GM21737 (cell line): ENCODE data around the gene VTI1A.
"Not testable (repeated sequence)": the region's sequence is repeated elsewhere in the genome, so short reads cannot be mapped to it uniquely, and the experiment has no call there.

Source experiments
- ATAC-seq: cut with Tn5 transposase; IDR thresholded peaks from one replicate; pipeline ENCODE4 v1.9.1; 2021; ENCODE audit warnings: mild to moderate bottlenecking, moderate library complexity; ENCODE audit not compliant: unreplicated experiment

The VTI1A gene

DNA sequence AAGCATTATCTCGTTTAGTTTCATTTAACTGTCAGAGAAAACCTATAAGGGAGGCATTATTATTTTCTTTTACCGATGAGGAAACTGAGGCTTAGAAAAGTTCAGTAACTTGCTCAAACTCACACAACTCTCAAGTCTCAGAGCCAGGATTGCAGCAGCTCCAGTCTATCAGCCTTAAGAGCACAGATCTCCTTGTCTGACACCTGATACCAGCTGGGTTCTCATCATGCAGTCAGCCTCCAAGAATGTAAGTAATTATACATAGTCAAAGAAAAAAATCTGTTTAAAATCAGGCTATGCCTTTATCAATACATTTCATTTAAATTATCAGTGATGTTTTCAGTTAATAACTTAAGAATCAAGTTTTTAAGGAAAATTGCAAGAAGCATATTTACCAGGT is 266.4 kb downstream of the VTI1A start:
- ATAC-seq: no peak

- no peak for ATAC-seq
Observed at GRCh38 chr10:112715581-112715980, 268.6 kb downstream of the VTI1A start.

DNA sequence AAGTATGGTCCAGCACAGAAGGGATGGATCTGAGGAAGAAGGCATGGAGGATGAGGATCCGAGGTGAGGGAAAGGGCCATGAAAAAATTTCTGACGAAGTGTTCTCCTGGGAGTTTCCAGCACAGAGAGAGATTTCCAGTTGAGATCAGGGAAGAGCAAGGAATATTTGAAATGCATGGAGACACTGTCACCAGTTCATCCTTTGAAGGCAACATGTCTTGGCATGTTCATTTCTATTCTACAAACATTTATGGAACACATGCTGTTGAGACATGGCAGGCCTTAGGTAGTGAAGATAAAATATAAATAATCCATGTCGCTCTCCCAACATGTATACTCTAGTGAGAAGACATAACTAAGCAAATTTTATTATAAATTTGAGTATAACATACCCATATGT is 269.1 kb downstream of the VTI1A start:
- no peak for ATAC-seq

DNA sequence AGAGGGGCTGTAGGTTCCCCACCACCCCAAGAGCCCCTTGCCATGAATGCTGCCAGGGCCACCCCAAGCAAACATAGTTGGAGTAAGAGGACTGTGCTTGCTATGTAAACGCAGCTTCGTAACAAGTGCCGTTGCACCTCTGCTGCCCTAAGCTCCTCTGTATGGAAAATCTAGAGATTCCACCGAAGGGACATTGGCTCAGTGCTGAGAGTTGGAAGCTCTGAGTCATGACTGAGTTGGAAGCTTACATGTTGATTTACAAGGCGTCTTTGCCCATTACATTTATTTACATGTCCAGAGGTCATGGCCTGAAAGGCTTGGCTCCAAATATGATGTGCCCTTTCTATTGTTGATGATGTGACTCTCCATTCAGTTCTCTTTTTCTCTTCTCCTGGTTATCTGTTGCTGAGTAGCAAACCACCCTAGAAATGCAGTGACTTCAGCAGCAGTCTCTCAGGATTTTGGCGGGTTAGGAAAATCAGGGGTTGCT is 270.0 kb downstream of the VTI1A start:
- ATAC-seq: no peak

- no peak for ATAC-seq
Observed at GRCh38 chr10:112720178-112720577, 273.2 kb downstream of the VTI1A start.

DNA sequence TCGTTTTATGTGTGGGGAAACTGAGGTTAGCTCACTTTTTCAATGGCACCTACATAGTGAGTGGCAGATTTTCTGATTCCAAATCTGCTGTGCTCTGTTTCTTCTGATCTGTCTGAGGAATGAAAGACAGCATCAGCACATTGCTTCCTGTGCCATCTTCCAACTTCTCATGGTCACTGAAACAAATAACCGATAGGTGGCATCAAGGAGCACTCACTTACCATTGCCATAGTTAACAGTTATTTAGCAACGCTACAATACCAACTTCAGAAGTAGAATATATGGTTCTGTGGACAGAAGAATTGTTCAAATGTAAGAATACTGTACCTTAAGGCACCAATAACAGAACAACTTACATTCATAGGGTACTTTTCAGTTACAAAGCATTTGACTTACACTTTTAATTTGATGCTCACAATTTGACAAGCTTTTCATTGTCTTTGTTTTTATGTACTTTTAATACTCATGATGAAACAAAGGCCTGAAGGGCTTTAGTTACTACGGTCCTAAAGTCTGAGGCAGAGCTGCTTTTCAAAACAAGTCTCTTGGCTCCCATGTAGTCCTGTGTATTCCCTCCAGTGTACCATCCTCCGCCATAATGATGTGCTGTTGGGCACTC is 274.2 kb downstream of the VTI1A start:
- peak; percentile 71 for ATAC-seq

GRCh38 chr10:112722758-112723157 is 275.7 kb downstream of the VTI1A start:
- no peak for ATAC-seq

DNA sequence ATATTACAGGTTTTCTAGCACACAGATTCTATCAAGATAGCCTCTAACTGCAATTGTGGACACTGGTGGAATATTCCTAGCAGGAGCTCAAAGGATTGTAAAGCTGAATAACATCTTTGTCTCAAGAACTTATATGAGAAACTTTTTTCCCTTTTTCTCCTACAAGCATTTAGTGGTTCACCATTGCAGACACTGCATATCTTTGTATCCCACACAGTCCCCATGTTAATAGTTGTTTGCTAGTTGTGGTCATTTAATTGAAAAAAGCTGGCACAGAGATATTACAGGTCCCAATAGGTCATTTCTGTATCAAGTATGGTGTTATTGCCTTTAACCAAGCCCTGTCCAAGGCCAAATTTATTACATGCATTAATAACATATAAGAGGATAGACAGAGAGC is 276.9 kb downstream of the VTI1A start:
- no peak for ATAC-seq

- ATAC-seq: no peak
Observed at GRCh38 chr10:112724404-112724991, 277.5 kb downstream of the VTI1A start.

DNA sequence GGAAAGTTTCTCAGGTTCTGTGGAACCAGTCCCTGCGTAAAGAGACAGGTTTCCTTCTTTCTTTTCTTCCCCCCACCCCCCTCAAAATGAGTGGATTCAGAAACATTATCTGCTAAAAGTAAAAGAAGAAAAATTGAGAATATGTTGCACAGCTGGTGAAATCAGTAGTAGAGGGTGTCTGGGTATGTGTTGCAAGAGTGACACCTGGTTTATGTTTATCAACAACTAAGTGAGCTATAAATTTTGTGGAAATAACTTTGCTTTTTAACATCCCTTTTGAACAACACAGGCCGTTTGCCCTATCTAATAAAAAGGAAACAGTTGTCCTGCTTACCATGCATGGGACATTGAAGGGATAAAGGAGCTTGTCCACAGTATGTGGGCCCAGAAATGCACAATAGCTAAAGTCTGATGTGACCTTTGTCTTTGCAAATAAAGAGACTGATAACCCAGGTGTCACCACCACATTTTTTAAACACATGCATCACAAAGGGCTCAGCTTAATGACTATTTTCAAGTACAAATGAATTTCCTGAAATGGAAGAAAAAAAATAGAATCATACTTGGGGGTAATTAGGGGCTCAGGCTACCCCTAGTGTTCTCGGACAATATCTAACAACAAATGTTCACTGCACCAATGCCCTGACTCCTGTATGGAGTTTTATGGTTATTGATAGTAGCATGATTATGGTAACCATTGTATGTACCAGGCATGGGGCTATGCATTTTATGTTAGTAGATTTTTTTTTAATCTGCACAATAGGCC is 281.3 kb downstream of the VTI1A start:
- no peak for ATAC-seq

DNA sequence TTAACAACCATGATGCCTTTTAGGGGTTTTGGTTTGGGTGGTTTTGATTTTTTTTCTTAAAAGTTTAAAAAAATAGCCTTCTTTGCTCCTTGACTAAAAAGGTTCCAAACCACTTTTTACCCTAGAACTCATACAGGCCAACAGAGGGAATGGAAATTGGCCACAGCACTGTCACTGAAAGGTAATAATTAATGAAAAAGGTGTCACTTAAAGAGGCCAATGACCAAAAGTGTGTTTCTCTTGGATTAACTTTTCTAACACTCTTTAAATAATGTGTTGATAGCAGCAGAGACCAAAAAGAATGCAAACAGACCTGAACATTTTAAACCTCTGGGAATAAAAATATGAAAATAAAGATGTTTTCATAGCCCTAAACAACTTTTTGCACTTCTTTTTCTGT is 282.0 kb downstream of the VTI1A start:
- ATAC-seq: no peak

GRCh38 chr10:112731450-112731849 is 284.4 kb downstream of the VTI1A start:
- ATAC-seq: not testable (repeated sequence)

GRCh38 chr10:112732277-112732921 is 285.4 kb downstream of the VTI1A start:
- ATAC-seq: peak; percentile 77

GRCh38 chr10:112735041-112735695 is 288.2 kb downstream of the VTI1A start:
- ATAC-seq: no peak

DNA sequence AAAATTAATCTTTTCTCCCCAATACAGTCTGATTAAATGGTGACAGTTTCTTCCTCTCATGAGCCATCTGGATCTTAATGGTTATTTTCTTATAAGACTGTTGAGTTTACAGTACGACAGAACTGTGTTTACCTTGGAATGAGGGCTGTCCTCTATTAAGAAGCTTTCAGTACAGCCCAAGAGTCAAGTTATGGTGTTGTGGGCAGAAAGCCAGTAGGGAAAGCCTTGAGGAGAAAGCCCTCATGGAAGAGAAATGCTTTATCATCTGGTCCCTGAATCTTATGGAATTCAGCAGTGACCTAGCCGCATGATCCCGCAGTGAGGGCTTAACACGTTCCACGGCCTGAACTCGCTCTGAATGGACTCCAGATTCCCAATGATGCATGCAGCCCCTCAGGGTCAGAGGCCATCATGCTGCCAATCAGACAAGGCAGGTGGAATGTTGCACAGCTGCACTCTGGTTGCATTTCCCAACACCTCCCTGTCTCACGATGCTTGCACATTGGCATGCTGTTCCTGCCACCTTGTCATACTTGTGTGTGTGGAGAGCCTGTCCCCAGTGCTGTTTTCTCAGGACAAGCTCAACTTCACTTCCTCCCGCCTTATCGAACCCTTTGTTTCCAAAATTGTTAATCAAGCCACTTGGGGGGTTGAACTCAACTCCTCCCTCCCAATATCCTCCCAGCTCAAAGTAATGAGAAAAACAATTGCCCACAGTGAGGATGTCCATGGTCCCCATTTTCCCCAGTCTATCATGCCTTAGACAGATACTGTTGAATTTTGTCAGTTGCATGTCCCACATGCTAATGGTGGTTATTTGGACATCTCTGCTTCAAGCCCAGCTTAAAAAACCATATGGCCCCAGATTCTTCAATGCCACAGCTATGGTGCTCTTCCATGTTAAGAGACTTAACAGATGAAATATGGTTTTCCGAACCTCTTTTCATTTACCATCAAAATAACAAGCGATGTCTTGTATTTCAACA is 291.9 kb downstream of the VTI1A start:
- no peak for ATAC-seq

DNA sequence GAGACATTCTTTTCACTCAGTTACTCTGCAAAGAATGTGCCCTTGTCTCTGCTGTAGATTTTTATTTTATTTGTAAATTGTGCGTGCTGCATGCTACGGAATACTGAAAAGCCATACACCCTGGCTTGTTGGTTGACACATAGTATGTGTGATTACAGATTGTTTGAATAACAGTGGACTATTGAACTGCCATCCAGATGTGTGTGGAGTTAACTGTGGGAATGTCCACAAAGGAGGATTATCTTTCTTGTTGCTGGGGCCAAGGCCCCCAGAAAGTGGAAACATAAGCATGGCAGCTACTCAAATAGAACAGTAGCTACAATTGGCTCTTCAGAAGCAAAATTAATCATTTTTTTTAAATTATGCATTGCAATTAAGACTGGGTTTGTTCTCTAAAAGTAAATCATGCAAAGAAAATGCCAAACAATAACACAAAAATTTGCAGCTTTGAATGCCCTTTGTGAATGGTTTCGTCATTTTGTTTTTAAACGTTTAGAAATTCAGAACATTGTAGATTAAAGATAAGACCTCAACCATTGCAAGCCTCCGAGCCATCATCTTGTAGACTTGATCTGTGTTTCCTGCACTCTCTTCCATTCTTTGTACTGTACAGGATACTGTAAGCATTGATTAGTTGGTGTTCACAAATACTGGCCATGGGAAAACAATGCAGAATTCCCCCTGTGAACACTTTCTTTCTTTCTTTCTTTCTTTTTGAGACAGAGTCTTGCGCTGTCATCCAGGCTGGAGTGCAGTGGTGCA is 292.8 kb downstream of the VTI1A start:
- no peak for ATAC-seq

DNA sequence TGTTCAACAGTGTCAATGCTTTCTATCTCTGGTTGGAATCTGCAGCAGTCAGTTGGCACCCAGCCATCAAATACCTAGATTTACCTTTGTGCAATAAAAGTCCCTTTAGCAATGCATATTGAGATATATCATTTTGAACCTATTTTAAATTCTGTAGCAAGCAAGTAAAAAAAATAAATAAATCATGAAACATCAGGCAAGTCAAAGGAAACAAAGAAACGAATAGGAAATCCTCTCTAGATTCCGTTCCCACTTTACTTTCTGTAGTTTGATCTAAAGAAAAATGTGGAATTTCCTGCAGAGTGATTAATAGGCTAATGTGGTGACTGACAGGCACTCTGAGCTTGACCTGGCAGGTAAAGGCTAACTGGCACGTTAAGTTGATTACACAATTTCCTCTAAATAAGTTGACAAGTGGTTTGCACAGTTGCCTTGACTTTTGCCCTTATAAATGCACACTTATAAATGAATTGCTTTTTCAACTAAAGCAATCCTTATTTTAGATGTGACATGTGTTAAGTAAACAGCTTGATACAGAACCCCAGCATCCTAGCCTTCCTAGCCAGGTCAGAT is 294.9 kb downstream of the VTI1A start:
- ATAC-seq: no peak

- no peak for ATAC-seq
Observed at GRCh38 chr10:112744181-112745096, 297.4 kb downstream of the VTI1A start.
